Heart left ventricle (tissue), 13 donors: ENCODE measurements around the gene MAN2A1.

Source experiments
- CTCF ChIP-seq, 12 donors: fragments of 200-600 bp; sonication (generic) in 4 of 12; IDR thresholded peaks; one replicate each; pipeline versions ENCODE4 v1.5.0 to v1.8.0; 2018 to 2022; ENCODE audit warnings: antibody characterized with exemption in 12 of 12, mild to moderate bottlenecking in 5 of 12
- POLR2A ChIP-seq, 2 donors: fragments of 450-650 bp; IDR thresholded peaks; one replicate each; pipeline ENCODE4 v1.6.1; 2017; ENCODE audit warnings: antibody characterized with exemption in 2 of 2, mild to moderate bottlenecking in 2 of 2, moderate library complexity in 2 of 2
- donor health status: ischemic (EF 13 %, LVEDD 7.1; RV severe dilation, severe dysfunction).
- donor health status: DM: no; HTN: yes; CAD: no.
- donor health status: DM: no; HTN: no; CAD: no.
- donor health status: ischemic (EF 25% LVEDD 6.9; RV normal size, moderate dysfunction).
- donor health status: ischemic (EF 25% LVEDD 5.7; RV mildly dilated, moderate dysfunction).
- donor health status: ischemic (EF 35%, LVEDD 5.7; RV mildly dilated, moderate dysfunction).
- donor health status: nonischemic (EF 11% LVEDD 7.7; RV severe dilation, severe dysfunction).
- donor health status: DM: yes; HTN: yes; CAD: no.
- donor health status: PGD.
- donor health status: ischemic (EF 29% LVEDD 5.4; RV normal size, mild dysfunction).
- donor health status: nonischemic (EF 23%, LVEDD 6.1; RV moderate dilation, normal function).

GRCh38 chr5:109885205-109885604 lies 195.5 kb downstream of the MAN2A1 start:
- TF ChIP-seq CTCF (IDR thresholded peaks at IDR 0.05) (no peak), POLR2A (IDR thresholded peaks at IDR 0.05) (no peak)
